A673 (cell line): ENCODE results near the gene TJP1. TPM values are rescaled to one million over a fixed set of nuclear protein-coding genes. Genes with fewer than 3 reads are reported as not detected.

Source experiments
- BruUV-seq: library from RNA; stranded (reverse); fragments of 400-500 nt; replicated peaks from 2 replicates; lab custom pipeline; 2021; lab: Mats Ljungman, UMichigan
- CTCF ChIA-PET: fragments of 300-600 bp; sonication (Branson Sonifier 250); formaldehyde crosslinking; loops from one replicate; lab custom pipeline; 2022; ENCODE audit warnings: antibody characterized with exemption; lab: Charles Lee
- POLR2A ChIA-PET: fragments of 300-600 bp; sonication (Branson Sonifier 250); formaldehyde crosslinking; loops from one replicate; lab custom pipeline; 2022; ENCODE audit warnings: antibody characterized with exemption; ENCODE audit not compliant: low non-redundant PET; lab: Charles Lee
- DNase-seq: peaks from one replicate; pipeline ENCODE4 v3.0.0-alpha.2; 2015; ENCODE audit warnings: low spot score
- H3K27ac ChIP-seq: fragments of 200-600 bp; sonication (generic); 2 replicates; pipeline ENCODE4 v1.5.1; 2016; ENCODE audit warnings: mixed run types, low read depth, mild to moderate bottlenecking, mixed read lengths, antibody characterized with exemption, low read length; ENCODE audit not compliant: poor library complexity, severe bottlenecking
- H3K27me3 ChIP-seq: fragments of 200-600 bp; sonication (generic); replicated peaks from 2 replicates; pipeline ENCODE4 v1.6.1; 2017; ENCODE audit warnings: mixed run types, low read depth, mild to moderate bottlenecking, mixed read lengths, antibody characterized with exemption, low read length; ENCODE audit not compliant: insufficient read depth, poor library complexity
- H3K36me3 ChIP-seq: fragments of 200-600 bp; sonication (generic); 2 replicates; pipeline ENCODE4 v1.6.1; 2016; ENCODE audit warnings: mixed run types, mild to moderate bottlenecking, mixed read lengths, antibody characterized with exemption, low read length; ENCODE audit not compliant: insufficient read depth, poor library complexity, severe bottlenecking
- H3K4me1 ChIP-seq: fragments of 200-600 bp; sonication (generic); 2 replicates; pipeline ENCODE4 v1.6.1; 2017; ENCODE audit warnings: mixed run types, mild to moderate bottlenecking, mixed read lengths, antibody characterized with exemption, low read length; ENCODE audit not compliant: insufficient read depth, poor library complexity, severe bottlenecking
- H3K4me3 ChIP-seq: fragments of 200-600 bp; sonication (generic); 2 replicates; pipeline ENCODE4 v1.5.1; 2016; ENCODE audit warnings: low read depth, mixed run types, mild to moderate bottlenecking, mixed read lengths, low read length; ENCODE audit not compliant: poor library complexity, severe bottlenecking
- H3K9me3 ChIP-seq: fragments of 200-600 bp; sonication (generic); 2 replicates; pipeline ENCODE4 v1.6.1; 2016; ENCODE audit warnings: mixed run types, low read depth, mild to moderate bottlenecking, mixed read lengths, antibody characterized with exemption, low read length; ENCODE audit not compliant: poor library complexity, severe bottlenecking
- CTCF ChIP-seq: fragments of 300-800, 200-600 bp; sonication (generic); conservative IDR thresholded peaks from 2 replicates; pipeline ENCODE4 v1.5.1; 2017; ENCODE audit warnings: low read depth, mild to moderate bottlenecking, antibody characterized with exemption, low read length, moderate library complexity, mixed read lengths
- EZH2 ChIP-seq: fragments of 200-600 bp; sonication (generic); IDR thresholded peaks from 2 replicates; pipeline ENCODE4 v1.6.1; 2017; ENCODE audit warnings: borderline replicate concordance, low read depth, mild to moderate bottlenecking, mixed read lengths, antibody characterized with exemption, low read length; ENCODE audit not compliant: poor library complexity, severe bottlenecking
- intact Hi-C: fragments of 100-400 bp; cut with micrococcal nuclease; formaldehyde crosslinking; loops from one replicate; pipeline ENCODE4 v1.10.0; 2022; ENCODE audit not compliant: unreplicated experiment
- total RNA-seq: library from RNA; stranded (reverse); gene quantifications from 2 replicates; pipeline ENCODE4 v1.2.3, GENCODE V29; 2021

The TJP1 gene
- total RNA-seq, 1 experiment from 2014 or later = 34.7 TPM

GRCh38 chr15:29704950-29705597 lies 117.2 kb downstream of the TJP1 start:
- DNase-seq = no peak
- H3K36me3 ChIP-seq = peaks cover 7% of the 10 kb centered on the region
- intact Hi-C loops = no loop called here
- no peak for TF ChIP-seq CTCF
- no peak for TF ChIP-seq EZH2
- no peak overlapping the region for H3K27ac ChIP-seq
- no peaks in the 10 kb centered on the region for H3K9me3 ChIP-seq
- CTCF ChIA-PET = no interaction called here
- H3K4me3 ChIP-seq = no peak overlapping the region
- POLR2A ChIA-PET = no interaction called here
- no peaks in the 10 kb centered on the region for H3K4me1 ChIP-seq
- H3K27me3 ChIP-seq = no peaks in the 10 kb centered on the region
- no TSS peak for BruUV-seq

- BruUV-seq = no TSS peak
- intact Hi-C loops = no loop called here
- Histone ChIP-seq H3K9me3 (no peaks in the 10 kb centered on the region), H3K4me1 (no peaks in the 10 kb centered on the region), H3K4me3 (no peak overlapping the region), H3K36me3 (no peaks in the 10 kb centered on the region), H3K27ac (no peak overlapping the region), H3K27me3 (no peaks in the 10 kb centered on the region)
- POLR2A ChIA-PET = no interaction called here
- CTCF ChIA-PET = no interaction called here
- no peak for DNase-seq
- TF ChIP-seq EZH2 (no peak), CTCF (no peak)
Observed at GRCh38 chr15:29701151-29701550, 121.1 kb downstream of the TJP1 start.

- Histone ChIP-seq H3K27me3 (no peaks in the 10 kb centered on the region), H3K9me3 (no peaks in the 10 kb centered on the region), H3K4me1 (no peaks in the 10 kb centered on the region), H3K4me3 (no peak overlapping the region), H3K36me3 (no peaks in the 10 kb centered on the region), H3K27ac (no peak overlapping the region)
- TF ChIP-seq CTCF (no peak), EZH2 (no peak)
- TSS peak; percentile 79 for BruUV-seq
- CTCF ChIA-PET = no interaction called here
- POLR2A ChIA-PET = no interaction called here
- intact Hi-C loops = no loop called here
- DNase-seq = no peak
Observed at GRCh38 chr15:29700296-29700695, 122.0 kb downstream of the TJP1 start.
